ENCODE data around the gene AP3S2. TPM values are rescaled to one million over a fixed set of nuclear protein-coding genes. Genes with fewer than 3 reads are reported as not detected.

Gene AP3S2
- total RNA-seq, 2 donors from 2014 or later: 32.3 to 57.6 TPM

DNA sequence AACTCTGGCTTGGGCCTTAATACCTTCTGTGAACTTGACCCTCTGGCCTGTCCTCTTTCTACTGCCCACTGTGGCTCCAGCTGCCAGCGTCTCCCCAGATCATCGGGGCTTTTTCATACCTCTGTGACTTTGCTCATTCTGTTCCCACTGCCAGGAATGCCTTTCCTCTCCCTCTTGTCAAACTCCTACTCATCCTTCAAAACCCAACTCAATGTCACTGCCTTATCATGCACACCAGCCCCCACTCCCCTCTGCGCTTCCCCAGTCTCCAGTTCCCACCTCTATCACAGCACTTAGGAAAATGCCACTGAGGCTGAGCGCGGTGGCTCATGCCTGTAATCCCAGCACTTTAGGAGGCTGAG is 84.0 kb downstream of the AP3S2 start:
- no peak overlapping the region for H3K4me3 ChIP-seq

DNA sequence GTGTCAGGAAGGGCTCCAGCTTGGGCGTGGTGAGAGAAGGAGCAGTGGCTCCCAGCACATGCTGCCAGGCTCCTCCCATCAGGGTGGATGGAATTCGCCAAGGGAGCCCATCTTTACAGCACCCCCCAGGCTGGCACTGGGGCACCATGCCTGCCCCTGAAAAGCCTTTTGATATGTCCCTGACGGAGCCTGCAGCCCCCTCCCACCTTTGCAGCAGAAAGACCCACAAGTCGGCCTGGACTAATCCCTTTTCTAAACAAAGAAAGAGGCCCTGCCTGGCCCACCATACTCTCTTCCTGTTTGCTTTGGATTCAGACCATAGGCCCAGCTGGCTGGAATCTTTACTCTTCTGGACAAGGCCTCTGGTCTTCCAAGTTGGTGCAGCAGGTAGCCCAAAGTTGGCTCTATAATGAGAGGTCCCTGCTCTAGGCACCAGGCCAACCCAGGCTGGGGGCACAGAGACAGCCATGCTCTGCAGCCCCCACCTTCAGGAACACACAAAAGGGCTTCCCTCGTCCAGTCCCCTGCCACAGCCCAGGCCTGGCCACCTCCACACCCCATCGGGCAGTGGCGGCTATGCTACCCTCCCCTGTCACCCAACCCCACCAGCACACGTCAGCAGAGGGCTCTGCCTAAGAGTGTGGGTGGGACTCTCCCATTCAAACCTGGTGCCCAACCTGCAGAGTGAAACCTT is 84.6 kb downstream of the AP3S2 start:
- H3K36me3 ChIP-seq (replicated peaks in 1 of 2; ENCODE audit: insufficient read depth in 1 of 2, low read depth in 2 of 2): no peaks in the 10 kb centered on the region
- intact Hi-C loops (cut with DNase I): no loop called here
- ATAC-seq (no peak), DNase-seq (peak; percentile 50 to 81 (median 69))
- H3K4me3 ChIP-seq: no peak overlapping the region
- TF ChIP-seq, protein P1, sequence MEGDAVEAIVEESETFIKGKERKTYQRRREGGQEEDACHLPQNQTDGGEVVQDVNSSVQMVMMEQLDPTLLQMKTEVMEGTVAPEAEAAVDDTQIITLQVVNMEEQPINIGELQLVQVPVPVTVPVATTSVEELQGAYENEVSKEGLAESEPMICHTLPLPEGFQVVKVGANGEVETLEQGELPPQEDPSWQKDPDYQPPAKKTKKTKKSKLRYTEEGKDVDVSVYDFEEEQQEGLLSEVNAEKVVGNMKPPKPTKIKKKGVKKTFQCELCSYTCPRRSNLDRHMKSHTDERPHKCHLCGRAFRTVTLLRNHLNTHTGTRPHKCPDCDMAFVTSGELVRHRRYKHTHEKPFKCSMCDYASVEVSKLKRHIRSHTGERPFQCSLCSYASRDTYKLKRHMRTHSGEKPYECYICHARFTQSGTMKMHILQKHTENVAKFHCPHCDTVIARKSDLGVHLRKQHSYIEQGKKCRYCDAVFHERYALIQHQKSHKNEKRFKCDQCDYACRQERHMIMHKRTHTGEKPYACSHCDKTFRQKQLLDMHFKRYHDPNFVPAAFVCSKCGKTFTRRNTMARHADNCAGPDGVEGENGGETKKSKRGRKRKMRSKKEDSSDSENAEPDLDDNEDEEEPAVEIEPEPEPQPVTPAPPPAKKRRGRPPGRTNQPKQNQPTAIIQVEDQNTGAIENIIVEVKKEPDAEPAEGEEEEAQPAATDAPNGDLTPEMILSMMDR (IDR thresholded peaks at IDR 0.05): no peak
- TF ChIP-seq POLR2A (IDR thresholded peaks at IDR 0.05): no peak
- peaks cover 65% of the 10 kb centered on the region for H3K4me1 ChIP-seq
- no peaks in the 10 kb centered on the region for H3K9me3 ChIP-seq
- peak overlapping the region; percentile 85 to 89 (median 86) for H3K27ac ChIP-seq
- WGBS, 2 donors: 46 to 52% methylated on average over 8 of the region's 8 CpGs
- H3K27me3 ChIP-seq: no peaks in the 10 kb centered on the region

More for the DNA sequence above, 84.0 kb downstream of the AP3S2 start:
- Histone ChIP-seq H3K27ac (peak overlapping the region; percentile 85 to 89 (median 86)), H3K36me3 (replicated peaks in 1 of 2; ENCODE audit: insufficient read depth in 1 of 2, low read depth in 2 of 2) (no peaks in the 10 kb centered on the region), H3K27me3 (no peaks in the 10 kb centered on the region), H3K9me3 (no peaks in the 10 kb centered on the region), H3K4me1 (peaks cover 62% of the 10 kb centered on the region)
- WGBS, 2 donors: 91 to 98% methylated on average over 4 to 5 of the region's 5 CpGs
- no peak for TF ChIP-seq POLR2A (IDR thresholded peaks at IDR 0.05)
- TF ChIP-seq, protein P1 (IDR thresholded peaks at IDR 0.05): no peak
- ATAC-seq: no peak
- DNase-seq: no peak
- intact Hi-C loops (cut with DNase I): no loop called here

DNA sequence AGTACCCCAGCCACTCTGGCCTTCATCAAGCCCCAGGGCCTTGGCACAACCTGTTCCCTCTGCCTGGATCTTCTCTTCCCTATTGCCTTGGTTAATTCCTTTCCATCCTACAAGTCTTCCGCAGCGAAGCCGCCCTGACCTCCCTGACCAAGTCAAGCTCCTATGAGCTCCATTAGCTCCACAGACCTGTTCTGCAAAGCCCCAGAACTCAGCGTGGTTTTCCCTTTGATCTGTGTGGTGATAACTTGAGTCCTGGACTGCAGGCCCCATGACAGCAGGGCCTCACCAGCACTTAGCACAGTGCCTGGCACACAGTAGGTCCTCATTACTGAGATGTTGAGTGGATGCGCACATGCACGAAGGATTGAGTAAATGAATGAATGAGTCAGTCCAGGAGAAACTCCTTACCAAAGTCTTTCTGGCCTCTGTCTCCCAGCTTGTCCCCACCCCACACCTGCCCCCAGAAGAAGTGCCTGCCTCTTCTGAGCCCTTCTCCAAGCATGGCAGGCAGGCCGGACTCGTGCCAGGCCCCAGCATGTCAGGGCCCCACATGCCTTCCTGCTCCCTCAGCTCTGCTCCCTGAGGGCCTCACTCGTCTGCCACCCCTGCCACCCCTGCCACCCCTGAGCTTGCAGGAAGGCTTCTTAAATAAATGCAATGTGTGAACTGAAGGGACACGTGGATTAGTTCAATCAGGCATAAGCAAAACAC is 85.5 kb downstream of the AP3S2 start:
- Histone ChIP-seq H3K9me3 (no peaks in the 10 kb centered on the region), H3K4me1 (peaks cover 74% of the 10 kb centered on the region), H3K4me3 (no peak overlapping the region), H3K36me3 (replicated peaks in 1 of 2; ENCODE audit: insufficient read depth in 1 of 2, low read depth in 2 of 2) (no peaks in the 10 kb centered on the region), H3K27me3 (no peaks in the 10 kb centered on the region), H3K27ac (peak overlapping the region; percentile 85 to 89 (median 86))
- TF ChIP-seq POLR2A (IDR thresholded peaks at IDR 0.05): no peak
- TF ChIP-seq, protein P1 (IDR thresholded peaks at IDR 0.05): no peak
- intact Hi-C loops (cut with DNase I): no loop called here
- WGBS, 2 donors: 68 to 72% methylated on average over 9 to 10 of the region's 10 CpGs
- ATAC-seq: no peak
- no peak for DNase-seq

DNA sequence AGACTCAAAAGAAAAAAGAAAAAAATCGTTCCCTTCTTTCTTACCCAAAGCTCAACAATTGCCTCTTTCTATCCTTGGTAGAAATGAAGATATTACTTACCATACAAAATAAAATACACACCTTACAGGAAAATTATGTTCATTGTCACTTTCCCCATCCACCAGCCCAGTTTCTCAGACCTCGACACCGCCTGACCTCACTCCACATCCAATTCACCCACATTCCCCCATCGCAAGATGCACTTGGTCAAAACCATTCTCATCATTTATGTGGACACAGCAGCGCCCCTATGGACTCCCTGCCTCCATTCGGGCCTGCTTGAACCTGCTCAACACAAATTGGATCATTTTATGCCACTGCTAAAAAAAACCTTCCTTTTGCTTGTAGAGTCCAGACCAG is 86.1 kb downstream of the AP3S2 start:
- intact Hi-C loops (cut with DNase I): no loop called here
- no peaks in the 10 kb centered on the region for H3K36me3 ChIP-seq (replicated peaks in 1 of 2; ENCODE audit: insufficient read depth in 1 of 2, low read depth in 2 of 2)
- DNase-seq (no peak), ATAC-seq (no peak)
- H3K27ac ChIP-seq: peak overlapping the region; percentile 85 to 89 (median 86)
- 82 to 83% methylated on average over 6 of the region's 6 CpGs for WGBS, 2 donors
- H3K9me3 ChIP-seq: no peaks in the 10 kb centered on the region
- H3K4me1 ChIP-seq: peaks cover 77% of the 10 kb centered on the region
- no peaks in the 10 kb centered on the region for H3K27me3 ChIP-seq
- TF ChIP-seq, protein P1 (IDR thresholded peaks at IDR 0.05): no peak
- TF ChIP-seq POLR2A (IDR thresholded peaks at IDR 0.05): no peak
- no peak overlapping the region for H3K4me3 ChIP-seq
